HepG2 (cell line): ENCODE data around the gene R3HDM1. TPM values are rescaled to one million over a fixed set of nuclear protein-coding genes. Genes with fewer than 3 reads are reported as not detected.

Experiments used
- ATAC-seq: fragments of 200-7000 bp; cut with Tn5 transposase; 3 replicates; pipeline ENCODE4 v1.9.1; 2020; ENCODE audit warnings: mild to moderate bottlenecking, moderate library complexity
- BruUV-seq: library from RNA; stranded (reverse); fragments of 400-500 nt; replicated peaks from 2 replicates; lab custom pipeline; 2021; lab: Mats Ljungman, UMichigan
- CTCF ChIA-PET: fragments of 300-600 bp; formaldehyde crosslinking; extraction: SDS; loops from one replicate; lab custom pipeline; 2021; ENCODE audit warnings: low total read pairs, inconsistent platforms, low intra/inter-chr PET ratio; lab: Yijun Ruan, JAX
- POLR2A ChIA-PET: fragments of 350-600 bp; sonication (Branson Sonifier 250); formaldehyde crosslinking; loops from one replicate; lab custom pipeline; 2020; ENCODE audit warnings: antibody characterized with exemption, inconsistent platforms; lab: Yijun Ruan, JAX
- DNase-seq: peaks from one replicate; pipeline ENCODE4 v3.0.0-alpha.2; 2015; ENCODE audit warnings: low spot score
- FAIRE-seq: peaks from 3 replicates; lab custom pipeline; 2011; peaks lifted over from hg19 to GRCh38; lab: Jason Lieb, UNC
- H2AFZ ChIP-seq: one replicate; pipeline ENCODE4 v1.6.1; 2011; ENCODE audit warnings: low read length, inconsistent platforms
- H3K27ac ChIP-seq: fragments of 300-600 bp; 3 replicates; pipeline ENCODE4 v1.8.0; 2011; ENCODE audit warnings: mixed run types, mild to moderate bottlenecking, mixed read lengths, low read length, inconsistent platforms; ENCODE audit not compliant: insufficient read depth; ENCODE audit errors: extremely low read length
- H3K27me3 ChIP-seq, 2 experiments: fragments of 200-600 bp in 1 of 2; 2 replicates in 1 of 2; 3 replicates in 1 of 2; pipeline versions ENCODE4 v1.6.0 to v1.8.0; 2011; ENCODE audit warnings: low read length in 2 of 2, mild to moderate bottlenecking in 2 of 2, moderate library complexity in 2 of 2, inconsistent platforms in 1 of 2; ENCODE audit not compliant: insufficient read depth in 2 of 2, control insufficient read depth in 1 of 2
- H3K36me3 ChIP-seq, 2 experiments: fragments of 200-600 bp in 1 of 2; replicated peaks in 1 of 2; 2 replicates in 1 of 2; 3 replicates in 1 of 2; pipeline versions ENCODE4 v1.5.1 to v1.8.0; 2011; ENCODE audit warnings: low read length in 2 of 2, inconsistent platforms in 1 of 2; ENCODE audit not compliant: insufficient read depth in 2 of 2, control insufficient read depth in 1 of 2
- H3K4me1 ChIP-seq: 2 replicates; pipeline ENCODE4 v1.5.1; 2012; ENCODE audit warnings: low read length, inconsistent platforms; ENCODE audit not compliant: insufficient read depth
- H3K4me2 ChIP-seq: 2 replicates; pipeline ENCODE4 v1.6.0; 2011; ENCODE audit warnings: low read depth, low read length, inconsistent platforms
- H3K4me3 ChIP-seq, 3 experiments: fragments of 200-600 bp in 1 of 3; sonication (generic), shearing (Covaris generic) in 1 of 3; replicated peaks in 1 of 3; 2 replicates each; pipeline ENCODE4 v1.5.1; 2011 to 2016; ENCODE audit warnings: low read length in 3 of 3, inconsistent platforms in 2 of 3, low read depth in 2 of 3, mild to moderate bottlenecking in 2 of 3, control low read depth in 1 of 3, mixed read lengths in 1 of 3; ENCODE audit not compliant: insufficient read depth in 1 of 3
- H3K79me2 ChIP-seq: one replicate; pipeline ENCODE4 v1.6.1; 2011; ENCODE audit warnings: low read length, inconsistent platforms; ENCODE audit not compliant: insufficient read depth
- H3K9ac ChIP-seq: 2 replicates; pipeline ENCODE4 v1.6.0; 2011; ENCODE audit warnings: mild to moderate bottlenecking, low read depth, low read length, inconsistent platforms; ENCODE audit not compliant: insufficient read depth
- H3K9me3 ChIP-seq: 2 replicates; pipeline ENCODE4 v1.5.1; 2012; ENCODE audit warnings: mild to moderate bottlenecking, low read length
- H4K20me1 ChIP-seq: 2 replicates; pipeline ENCODE4 v1.6.0; 2011; ENCODE audit warnings: inconsistent platforms, mild to moderate bottlenecking, low read length, moderate library complexity; ENCODE audit not compliant: insufficient read depth
- GABPA ChIP-seq, 2 experiments: IDR thresholded peaks; 2 replicates each; pipeline ENCODE4 v1.6.1; 2011 to 2016; ENCODE audit warnings: low read depth in 2 of 2, low read length in 1 of 2, missing biosample characterization in 1 of 2, missing genetic modification characterization in 1 of 2
- HNRNPUL1 ChIP-seq: fragments of 200-400 bp; formaldehyde crosslinking; IDR thresholded peaks from 2 replicates; pipeline ENCODE4 v1.6.1; 2017; ENCODE audit warnings: low read depth, mild to moderate bottlenecking, low read length, moderate library complexity
- MEIS2 ChIP-seq: sonication (generic); formaldehyde crosslinking; IDR thresholded peaks from 2 replicates; pipeline ENCODE4 v1.9.0; 2021; ENCODE audit warnings: mild to moderate bottlenecking, missing genetic modification reagents
- SP4 ChIP-seq: sonication (generic); formaldehyde crosslinking; IDR thresholded peaks from 2 replicates; pipeline ENCODE4 v1.8.1; 2023; ENCODE audit warnings: mild to moderate bottlenecking, missing genetic modification reagents
- YEATS2 ChIP-seq: sonication (generic); formaldehyde crosslinking; IDR thresholded peaks from 2 replicates; pipeline ENCODE4 v1.4.0; 2020; ENCODE audit warnings: missing genetic modification reagents, borderline replicate concordance
- ZBTB21 ChIP-seq: sonication (generic); formaldehyde crosslinking; IDR thresholded peaks from 2 replicates; pipeline ENCODE4 v1.4.0; 2020; ENCODE audit warnings: missing genetic modification reagents
- WGBS: methylation state at CpG from one replicate; pipeline ENCODE4 v1.1.6; 2017; ENCODE audit warnings: low lambda C conversion rate; 5-methylcytosine and 5-hydroxymethylcytosine counted together
- in situ Hi-C: cut with HindIII; loops from 2 replicates; pipeline ENCODE4 v1.10.0; 2017; ENCODE audit warnings: low pct_unique_long_range_greater_than_20kb; ENCODE audit not compliant: extremely low pct_ligation_motif_present
- intact Hi-C: fragments of 100-400 bp; cut with micrococcal nuclease; formaldehyde crosslinking; loops from one replicate; pipeline ENCODE4 v1.10.0; 2022; ENCODE audit not compliant: unreplicated experiment
- polyA plus RNA-seq, 8 experiments: library from polyadenylated mRNA; depleted of rRNA in 3 of 8; stranded (reverse) in 7 of 8; unstranded in 1 of 8; fragments of >200 nt; fragmentation: Illumina TruSeq in 4 of 8; extraction: Trizol in 4 of 8; gene quantifications; 2 replicates each; pipeline versions ENCODE4 v1.2.1 to v1.2.3, GENCODE V29; 2011 to 2016; ENCODE audit warnings: low read depth in 4 of 8, missing spikeins in 1 of 8, mixed read lengths in 1 of 8; ENCODE audit not compliant: insufficient read depth in 1 of 8
- total RNA-seq, 5 experiments: library from RNA; depleted of rRNA; stranded (reverse); fragments of >200 nt; fragmentation: Illumina TruSeq; extraction: Trizol; gene quantifications; 2 replicates each; pipeline ENCODE4 v1.2.3, GENCODE V29; 2016; ENCODE audit warnings: low read depth in 1 of 5
- TF ChIP-seq, protein P1 (sequence below): IDR thresholded peaks from 2 replicates; pipeline ENCODE4 v1.6.1; 2016; ENCODE audit warnings: mild to moderate bottlenecking
- TF ChIP-seq, protein P2 (sequence below): sonication (generic); formaldehyde crosslinking; IDR thresholded peaks from 2 replicates; pipeline ENCODE4 v1.4.0; 2020; ENCODE audit warnings: mild to moderate bottlenecking, missing genetic modification reagents
- TF ChIP-seq, protein P3 (sequence below): sonication (generic); formaldehyde crosslinking; IDR thresholded peaks from 2 replicates; pipeline ENCODE4 v1.8.1; 2023; ENCODE audit warnings: mild to moderate bottlenecking, missing genetic modification reagents, borderline replicate concordance
- TF ChIP-seq, protein P4 (sequence below): IDR thresholded peaks from 2 replicates; pipeline ENCODE4 v1.6.1; 2016; ENCODE audit warnings: missing compliant biosample characterization, missing genetic modification reagents, borderline replicate concordance
- TF ChIP-seq, protein P5 (sequence below): sonication (generic); formaldehyde crosslinking; conservative IDR thresholded peaks from 2 replicates; pipeline ENCODE4 v1.4.0; 2020; ENCODE audit warnings: missing genetic modification reagents

R3HDM1 gene
- total and polyA plus RNA-seq, 2 of the 13 experiments (the other 11 are each of a cell fraction or from before 2014, with no cell fraction given): 15.7 to 54.3 TPM

DNA sequence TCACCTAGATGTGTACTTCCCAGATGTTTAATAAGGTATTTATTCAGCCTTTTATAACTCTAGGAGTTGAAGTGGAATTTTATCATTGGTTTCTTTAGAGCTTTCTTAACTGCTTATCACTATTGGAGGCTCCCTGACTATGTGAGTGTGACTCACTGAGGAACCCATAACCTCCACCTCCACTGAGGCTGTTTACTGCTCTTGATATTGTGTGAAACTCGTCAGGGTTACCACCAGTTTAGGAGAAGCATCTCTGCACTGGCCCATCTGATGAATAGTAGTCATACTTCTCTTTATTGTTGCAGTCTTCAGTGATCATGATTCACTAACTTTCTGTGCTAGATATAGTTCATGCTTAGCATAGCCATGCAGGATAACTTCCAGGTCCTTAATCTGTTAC is 130.8 kb downstream of the R3HDM1 start:
- Histone ChIP-seq H3K36me3 (peaks cover 7 to 36% of the 10 kb centered on the region in 2 experiments), H3K4me3 (no peak overlapping the region), H3K9ac (no peak overlapping the region), H3K79me2 (no peaks in the 10 kb centered on the region), H3K27ac (no peak overlapping the region), H3K27me3 (no peaks in the 10 kb centered on the region), H3K4me1 (no peaks in the 10 kb centered on the region), H3K9me3 (no peaks in the 10 kb centered on the region), H3K4me2 (no peak overlapping the region), H4K20me1 (no peaks in the 10 kb centered on the region), H2AFZ (no peak overlapping the region)
- intact Hi-C loops (no loop called here), in situ Hi-C loops (no loop called here)
- no TSS peak for BruUV-seq
- ChIA-PET POLR2A (no interaction called here), CTCF (no interaction called here)
- WGBS: 88% methylated on average over 1 of the region's 1 CpG
- DNase-seq (no peak), FAIRE-seq (no peak), ATAC-seq (no peak)
- TF ChIP-seq GABPA (IDR thresholded peaks at IDR 0.05; ENCODE audit: low read depth, low read length) (no peak), GABPA (CRISPR knock-in tag; IDR thresholded peaks at IDR 0.05; ENCODE audit: low read depth) (no peak), YEATS2 (CRISPR knock-in tag) (no peak)
- TF ChIP-seq, protein P1, sequence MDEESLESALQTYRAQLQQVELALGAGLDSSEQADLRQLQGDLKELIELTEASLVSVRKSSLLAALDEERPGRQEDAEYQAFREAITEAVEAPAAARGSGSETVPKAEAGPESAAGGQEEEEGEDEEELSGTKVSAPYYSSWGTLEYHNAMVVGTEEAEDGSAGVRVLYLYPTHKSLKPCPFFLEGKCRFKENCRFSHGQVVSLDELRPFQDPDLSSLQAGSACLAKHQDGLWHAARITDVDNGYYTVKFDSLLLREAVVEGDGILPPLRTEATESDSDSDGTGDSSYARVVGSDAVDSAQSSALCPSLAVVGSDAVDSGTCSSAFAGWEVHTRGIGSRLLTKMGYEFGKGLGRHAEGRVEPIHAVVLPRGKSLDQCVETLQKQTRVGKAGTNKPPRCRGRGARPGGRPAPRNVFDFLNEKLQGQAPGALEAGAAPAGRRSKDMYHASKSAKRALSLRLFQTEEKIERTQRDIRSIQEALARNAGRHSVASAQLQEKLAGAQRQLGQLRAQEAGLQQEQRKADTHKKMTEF: no peak

DNA sequence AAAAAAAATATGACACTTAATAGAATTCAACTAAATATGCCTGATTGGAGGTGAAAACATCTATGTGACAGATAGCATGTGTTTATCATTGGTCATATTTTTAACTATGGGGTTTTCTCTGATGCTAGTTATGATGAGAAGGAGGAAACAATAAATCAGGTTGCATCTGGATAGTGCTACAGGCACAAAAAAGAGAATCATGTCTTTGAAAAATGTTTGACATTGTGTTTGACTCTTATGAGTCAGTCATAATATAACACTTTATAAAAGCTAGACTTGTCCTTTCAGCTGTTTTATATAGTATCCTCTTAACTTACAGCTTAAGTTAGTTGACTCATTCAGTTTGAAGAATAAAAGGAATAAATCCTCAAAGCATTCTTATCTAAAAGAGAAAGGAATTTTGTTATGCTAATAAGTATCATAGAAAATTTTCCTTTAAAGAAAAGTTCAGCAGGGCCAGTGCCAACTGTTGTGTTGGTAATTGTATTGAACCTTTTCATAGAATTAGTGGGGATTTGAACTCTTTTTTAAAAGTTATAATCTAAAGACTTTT is 131.9 kb downstream of the R3HDM1 start:
- Histone ChIP-seq H3K4me2 (no peak overlapping the region), H3K79me2 (no peaks in the 10 kb centered on the region), H3K4me3 (no peak overlapping the region), H4K20me1 (no peaks in the 10 kb centered on the region), H3K9me3 (no peaks in the 10 kb centered on the region), H3K27ac (no peak overlapping the region), H2AFZ (no peak overlapping the region), H3K9ac (no peak overlapping the region), H3K27me3 (no peaks in the 10 kb centered on the region), H3K36me3 (peaks cover 7 to 31% of the 10 kb centered on the region in 2 experiments), H3K4me1 (no peaks in the 10 kb centered on the region)
- no TSS peak for BruUV-seq
- ATAC-seq (no peak), DNase-seq (no peak), FAIRE-seq (no peak)
- intact Hi-C loops (no loop called here), in situ Hi-C loops (no loop called here)
- ChIA-PET POLR2A (no interaction called here), CTCF (no interaction called here)
- TF ChIP-seq, protein P2, sequence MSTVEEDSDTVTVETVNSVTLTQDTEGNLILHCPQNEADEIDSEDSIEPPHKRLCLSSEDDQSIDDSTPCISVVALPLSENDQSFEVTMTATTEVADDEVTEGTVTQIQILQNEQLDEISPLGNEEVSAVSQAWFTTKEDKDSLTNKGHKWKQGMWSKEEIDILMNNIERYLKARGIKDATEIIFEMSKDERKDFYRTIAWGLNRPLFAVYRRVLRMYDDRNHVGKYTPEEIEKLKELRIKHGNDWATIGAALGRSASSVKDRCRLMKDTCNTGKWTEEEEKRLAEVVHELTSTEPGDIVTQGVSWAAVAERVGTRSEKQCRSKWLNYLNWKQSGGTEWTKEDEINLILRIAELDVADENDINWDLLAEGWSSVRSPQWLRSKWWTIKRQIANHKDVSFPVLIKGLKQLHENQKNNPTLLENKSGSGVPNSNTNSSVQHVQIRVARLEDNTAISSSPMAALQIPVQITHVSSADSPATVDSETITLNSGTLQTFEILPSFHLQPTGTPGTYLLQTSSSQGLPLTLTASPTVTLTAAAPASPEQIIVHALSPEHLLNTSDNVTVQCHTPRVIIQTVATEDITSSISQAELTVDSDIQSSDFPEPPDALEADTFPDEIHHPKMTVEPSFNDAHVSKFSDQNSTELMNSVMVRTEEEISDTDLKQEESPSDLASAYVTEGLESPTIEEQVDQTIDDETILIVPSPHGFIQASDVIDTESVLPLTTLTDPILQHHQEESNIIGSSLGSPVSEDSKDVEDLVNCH: no peak
- TF ChIP-seq, protein P3, sequence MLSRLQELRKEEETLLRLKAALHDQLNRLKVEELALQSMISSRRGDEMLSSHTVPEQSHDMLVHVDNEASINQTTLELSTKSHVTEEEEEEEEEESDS: no peak
- TF ChIP-seq SP4 (CRISPR knock-in tag) (no peak), MEIS2 (no peak), ZBTB21 (CRISPR knock-in tag) (no peak), HNRNPUL1 (no peak)
- TF ChIP-seq, protein P4, sequence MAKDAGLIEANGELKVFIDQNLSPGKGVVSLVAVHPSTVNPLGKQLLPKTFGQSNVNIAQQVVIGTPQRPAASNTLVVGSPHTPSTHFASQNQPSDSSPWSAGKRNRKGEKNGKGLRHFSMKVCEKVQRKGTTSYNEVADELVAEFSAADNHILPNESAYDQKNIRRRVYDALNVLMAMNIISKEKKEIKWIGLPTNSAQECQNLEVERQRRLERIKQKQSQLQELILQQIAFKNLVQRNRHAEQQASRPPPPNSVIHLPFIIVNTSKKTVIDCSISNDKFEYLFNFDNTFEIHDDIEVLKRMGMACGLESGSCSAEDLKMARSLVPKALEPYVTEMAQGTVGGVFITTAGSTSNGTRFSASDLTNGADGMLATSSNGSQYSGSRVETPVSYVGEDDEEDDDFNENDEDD (CRISPR knock-in tag): no peak
- TF ChIP-seq, protein P5, sequence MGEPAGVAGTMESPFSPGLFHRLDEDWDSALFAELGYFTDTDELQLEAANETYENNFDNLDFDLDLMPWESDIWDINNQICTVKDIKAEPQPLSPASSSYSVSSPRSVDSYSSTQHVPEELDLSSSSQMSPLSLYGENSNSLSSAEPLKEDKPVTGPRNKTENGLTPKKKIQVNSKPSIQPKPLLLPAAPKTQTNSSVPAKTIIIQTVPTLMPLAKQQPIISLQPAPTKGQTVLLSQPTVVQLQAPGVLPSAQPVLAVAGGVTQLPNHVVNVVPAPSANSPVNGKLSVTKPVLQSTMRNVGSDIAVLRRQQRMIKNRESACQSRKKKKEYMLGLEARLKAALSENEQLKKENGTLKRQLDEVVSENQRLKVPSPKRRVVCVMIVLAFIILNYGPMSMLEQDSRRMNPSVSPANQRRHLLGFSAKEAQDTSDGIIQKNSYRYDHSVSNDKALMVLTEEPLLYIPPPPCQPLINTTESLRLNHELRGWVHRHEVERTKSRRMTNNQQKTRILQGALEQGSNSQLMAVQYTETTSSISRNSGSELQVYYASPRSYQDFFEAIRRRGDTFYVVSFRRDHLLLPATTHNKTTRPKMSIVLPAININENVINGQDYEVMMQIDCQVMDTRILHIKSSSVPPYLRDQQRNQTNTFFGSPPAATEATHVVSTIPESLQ: no peak
